ENCODE measurements around the gene CORT. TPM values are rescaled to one million over a fixed set of nuclear protein-coding genes. Genes with fewer than 3 reads are reported as not detected.

The CORT gene
- total and polyA plus RNA-seq, 10 of the 15 experiments (the other 5 are each of a cell fraction or from before 2014, with no cell fraction given) = 0.09 to 0.49 (median 0.23) TPM; not detected in 1

DNA sequence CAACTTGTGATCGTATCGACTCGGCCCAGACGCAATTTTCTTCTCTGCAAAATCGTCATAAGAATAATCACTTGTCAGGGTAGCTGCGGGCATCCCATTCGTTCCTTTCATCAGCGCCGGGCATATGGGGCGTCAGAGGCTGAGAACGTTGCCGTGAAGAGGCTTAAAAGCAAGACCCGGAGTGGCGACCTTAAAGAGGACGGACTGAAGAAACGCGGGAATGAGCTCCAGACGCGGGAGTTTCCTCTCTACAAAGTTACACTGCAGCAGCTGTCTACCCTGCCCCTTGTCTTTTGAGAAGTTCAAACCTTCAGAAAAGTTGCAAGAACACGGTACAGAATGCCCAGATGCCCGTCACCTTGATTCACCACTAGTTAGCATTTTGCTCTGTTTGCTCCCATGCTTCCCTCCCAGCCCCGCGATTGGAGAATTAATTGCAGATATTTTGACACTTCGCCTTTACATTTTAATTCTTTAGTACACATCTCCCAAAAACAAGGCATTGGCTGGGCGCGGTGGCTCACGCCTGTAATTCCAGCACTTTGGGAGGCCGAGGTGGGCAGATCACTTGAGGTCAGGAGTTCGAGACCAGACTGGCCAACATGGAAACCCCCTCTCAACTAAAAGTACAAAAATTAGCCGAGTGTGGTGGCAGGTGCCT, 18.6 kb upstream of the CORT start (continued):
- TF ChIP-seq MLLT1 (IDR thresholded peaks at IDR 0.05) (0 out of 2 replicates have a peak, but pooled peaks have one; percentile 5), HDGF (IDR thresholded peaks at IDR 0.05) (no peak), STAT1 (conservative IDR thresholded peaks at IDR 0.05) (no peak), IRF4 (IDR thresholded peaks at IDR 0.05; ENCODE audit: low read depth, low read length) (no peak), SMARCA5 (IDR thresholded peaks at IDR 0.05) (0 out of 2 replicates have a peak, but pooled peaks have one; percentile 4), CBFB (IDR thresholded peaks at IDR 0.05; ENCODE audit: low read depth) (no peak), YY1 (IDR thresholded peaks at IDR 0.05; ENCODE audit: low read depth, low read length) (no peak)
- TF ChIP-seq, protein P1, sequence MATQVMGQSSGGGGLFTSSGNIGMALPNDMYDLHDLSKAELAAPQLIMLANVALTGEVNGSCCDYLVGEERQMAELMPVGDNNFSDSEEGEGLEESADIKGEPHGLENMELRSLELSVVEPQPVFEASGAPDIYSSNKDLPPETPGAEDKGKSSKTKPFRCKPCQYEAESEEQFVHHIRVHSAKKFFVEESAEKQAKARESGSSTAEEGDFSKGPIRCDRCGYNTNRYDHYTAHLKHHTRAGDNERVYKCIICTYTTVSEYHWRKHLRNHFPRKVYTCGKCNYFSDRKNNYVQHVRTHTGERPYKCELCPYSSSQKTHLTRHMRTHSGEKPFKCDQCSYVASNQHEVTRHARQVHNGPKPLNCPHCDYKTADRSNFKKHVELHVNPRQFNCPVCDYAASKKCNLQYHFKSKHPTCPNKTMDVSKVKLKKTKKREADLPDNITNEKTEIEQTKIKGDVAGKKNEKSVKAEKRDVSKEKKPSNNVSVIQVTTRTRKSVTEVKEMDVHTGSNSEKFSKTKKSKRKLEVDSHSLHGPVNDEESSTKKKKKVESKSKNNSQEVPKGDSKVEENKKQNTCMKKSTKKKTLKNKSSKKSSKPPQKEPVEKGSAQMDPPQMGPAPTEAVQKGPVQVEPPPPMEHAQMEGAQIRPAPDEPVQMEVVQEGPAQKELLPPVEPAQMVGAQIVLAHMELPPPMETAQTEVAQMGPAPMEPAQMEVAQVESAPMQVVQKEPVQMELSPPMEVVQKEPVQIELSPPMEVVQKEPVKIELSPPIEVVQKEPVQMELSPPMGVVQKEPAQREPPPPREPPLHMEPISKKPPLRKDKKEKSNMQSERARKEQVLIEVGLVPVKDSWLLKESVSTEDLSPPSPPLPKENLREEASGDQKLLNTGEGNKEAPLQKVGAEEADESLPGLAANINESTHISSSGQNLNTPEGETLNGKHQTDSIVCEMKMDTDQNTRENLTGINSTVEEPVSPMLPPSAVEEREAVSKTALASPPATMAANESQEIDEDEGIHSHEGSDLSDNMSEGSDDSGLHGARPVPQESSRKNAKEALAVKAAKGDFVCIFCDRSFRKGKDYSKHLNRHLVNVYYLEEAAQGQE (IDR thresholded peaks at IDR 0.05; ENCODE audit: low read depth, low read length) = no peak
